HepG2 (cell line): ENCODE data around the gene MED15. TPM values are rescaled to one million over a fixed set of nuclear protein-coding genes. Genes with fewer than 3 reads are reported as not detected.

Experiments
- ATAC-seq: fragments of 200-7000 bp; cut with Tn5 transposase; 3 replicates; pipeline ENCODE4 v1.9.1; 2020; ENCODE audit warnings: mild to moderate bottlenecking, moderate library complexity
- BruUV-seq: library from RNA; stranded (reverse); fragments of 400-500 nt; replicated peaks from 2 replicates; lab custom pipeline; 2021; lab: Mats Ljungman, UMichigan
- CTCF ChIA-PET: fragments of 300-600 bp; formaldehyde crosslinking; extraction: SDS; loops from one replicate; lab custom pipeline; 2021; ENCODE audit warnings: low total read pairs, inconsistent platforms, low intra/inter-chr PET ratio; lab: Yijun Ruan, JAX
- POLR2A ChIA-PET: fragments of 350-600 bp; sonication (Branson Sonifier 250); formaldehyde crosslinking; loops from one replicate; lab custom pipeline; 2020; ENCODE audit warnings: antibody characterized with exemption, inconsistent platforms; lab: Yijun Ruan, JAX
- DNase-seq: peaks from one replicate; pipeline ENCODE4 v3.0.0-alpha.2; 2015; ENCODE audit warnings: low spot score
- FAIRE-seq: peaks from 3 replicates; lab custom pipeline; 2011; peaks lifted over from hg19 to GRCh38; lab: Jason Lieb, UNC
- H2AFZ ChIP-seq: one replicate; pipeline ENCODE4 v1.6.1; 2011; ENCODE audit warnings: low read length, inconsistent platforms
- H3K27ac ChIP-seq: fragments of 300-600 bp; 3 replicates; pipeline ENCODE4 v1.8.0; 2011; ENCODE audit warnings: mixed run types, mild to moderate bottlenecking, mixed read lengths, low read length, inconsistent platforms; ENCODE audit not compliant: insufficient read depth; ENCODE audit errors: extremely low read length
- H3K27me3 ChIP-seq, 2 experiments: fragments of 200-600 bp in 1 of 2; 2 replicates in 1 of 2; 3 replicates in 1 of 2; pipeline versions ENCODE4 v1.6.0 to v1.8.0; 2011; ENCODE audit warnings: low read length in 2 of 2, mild to moderate bottlenecking in 2 of 2, moderate library complexity in 2 of 2, inconsistent platforms in 1 of 2; ENCODE audit not compliant: insufficient read depth in 2 of 2, control insufficient read depth in 1 of 2
- H3K36me3 ChIP-seq, 2 experiments: fragments of 200-600 bp in 1 of 2; replicated peaks in 1 of 2; 2 replicates in 1 of 2; 3 replicates in 1 of 2; pipeline versions ENCODE4 v1.5.1 to v1.8.0; 2011; ENCODE audit warnings: low read length in 2 of 2, inconsistent platforms in 1 of 2; ENCODE audit not compliant: insufficient read depth in 2 of 2, control insufficient read depth in 1 of 2
- H3K4me1 ChIP-seq: 2 replicates; pipeline ENCODE4 v1.5.1; 2012; ENCODE audit warnings: low read length, inconsistent platforms; ENCODE audit not compliant: insufficient read depth
- H3K4me2 ChIP-seq: 2 replicates; pipeline ENCODE4 v1.6.0; 2011; ENCODE audit warnings: low read depth, low read length, inconsistent platforms
- H3K4me3 ChIP-seq, 3 experiments: fragments of 200-600 bp in 1 of 3; sonication (generic), shearing (Covaris generic) in 1 of 3; replicated peaks in 1 of 3; 2 replicates each; pipeline ENCODE4 v1.5.1; 2011 to 2016; ENCODE audit warnings: low read length in 3 of 3, inconsistent platforms in 2 of 3, low read depth in 2 of 3, mild to moderate bottlenecking in 2 of 3, control low read depth in 1 of 3, mixed read lengths in 1 of 3; ENCODE audit not compliant: insufficient read depth in 1 of 3
- H3K79me2 ChIP-seq: one replicate; pipeline ENCODE4 v1.6.1; 2011; ENCODE audit warnings: low read length, inconsistent platforms; ENCODE audit not compliant: insufficient read depth
- H3K9ac ChIP-seq: 2 replicates; pipeline ENCODE4 v1.6.0; 2011; ENCODE audit warnings: mild to moderate bottlenecking, low read depth, low read length, inconsistent platforms; ENCODE audit not compliant: insufficient read depth
- H3K9me3 ChIP-seq: 2 replicates; pipeline ENCODE4 v1.5.1; 2012; ENCODE audit warnings: mild to moderate bottlenecking, low read length
- H4K20me1 ChIP-seq: 2 replicates; pipeline ENCODE4 v1.6.0; 2011; ENCODE audit warnings: inconsistent platforms, mild to moderate bottlenecking, low read length, moderate library complexity; ENCODE audit not compliant: insufficient read depth
- CC2D1A ChIP-seq: sonication (generic); formaldehyde crosslinking; IDR thresholded peaks from 2 replicates; pipeline ENCODE4 v1.8.1; 2023; ENCODE audit warnings: mild to moderate bottlenecking, missing genetic modification reagents
- IKZF5 ChIP-seq: IDR thresholded peaks from 2 replicates; pipeline ENCODE4 v1.6.1; 2018; ENCODE audit warnings: missing genetic modification reagents, mild to moderate bottlenecking, missing compliant biosample characterization
- MAFF ChIP-seq: IDR thresholded peaks from 2 replicates; pipeline ENCODE4 v1.6.1; 2011; ENCODE audit warnings: low read depth, low read length, improper control_type of control experiment
- MAFK ChIP-seq, 2 experiments: IDR thresholded peaks in 1 of 2; conservative IDR thresholded peaks in 1 of 2; 2 replicates each; pipeline ENCODE4 v1.6.1; 2011; ENCODE audit warnings: improper control_type of control experiment in 2 of 2, low read length in 2 of 2
- NR1H2 ChIP-seq: sonication (generic); formaldehyde crosslinking; IDR thresholded peaks from 2 replicates; pipeline ENCODE4 v1.8.1; 2022; ENCODE audit warnings: low read depth, missing genetic modification reagents, borderline replicate concordance
- PCBP1 ChIP-seq: fragments of 200-400 bp; formaldehyde crosslinking; IDR thresholded peaks from 2 replicates; pipeline ENCODE4 v1.6.1; 2017; ENCODE audit warnings: mild to moderate bottlenecking, low read depth, low read length, borderline replicate concordance
- RBM22 ChIP-seq: fragments of 200-400 bp; formaldehyde crosslinking; optimal IDR thresholded peaks from 2 replicates; pipeline ENCODE3; 2017; ENCODE audit warnings: mild to moderate bottlenecking, low read length, moderate library complexity
- ZNF121 ChIP-seq: sonication (generic); formaldehyde crosslinking; IDR thresholded peaks from 2 replicates; pipeline ENCODE4 v1.5.0; 2020; ENCODE audit warnings: mild to moderate bottlenecking, missing genetic modification reagents
- ZNF343 ChIP-seq: sonication (generic); formaldehyde crosslinking; IDR thresholded peaks from 2 replicates; pipeline ENCODE4 v1.4.0; 2020; ENCODE audit warnings: mild to moderate bottlenecking, missing genetic modification reagents
- ZNF749 ChIP-seq: sonication (generic); formaldehyde crosslinking; IDR thresholded peaks from 2 replicates; pipeline ENCODE4 v1.8.0; 2022; ENCODE audit warnings: mild to moderate bottlenecking, missing genetic modification reagents, moderate library complexity, borderline replicate concordance
- ZNF775 ChIP-seq: sonication (generic); formaldehyde crosslinking; IDR thresholded peaks from 2 replicates; pipeline ENCODE4 v1.4.0; 2020; ENCODE audit warnings: missing genetic modification reagents, mild to moderate bottlenecking, moderate library complexity, borderline replicate concordance
- WGBS: methylation state at CpG from one replicate; pipeline ENCODE4 v1.1.6; 2017; ENCODE audit warnings: low lambda C conversion rate; 5-methylcytosine and 5-hydroxymethylcytosine counted together
- in situ Hi-C: cut with HindIII; loops from 2 replicates; pipeline ENCODE4 v1.10.0; 2017; ENCODE audit warnings: low pct_unique_long_range_greater_than_20kb; ENCODE audit not compliant: extremely low pct_ligation_motif_present
- intact Hi-C: fragments of 100-400 bp; cut with micrococcal nuclease; formaldehyde crosslinking; loops from one replicate; pipeline ENCODE4 v1.10.0; 2022; ENCODE audit not compliant: unreplicated experiment
- polyA plus RNA-seq, 8 experiments: library from polyadenylated mRNA; depleted of rRNA in 3 of 8; stranded (reverse) in 7 of 8; unstranded in 1 of 8; fragments of >200 nt; fragmentation: Illumina TruSeq in 4 of 8; extraction: Trizol in 4 of 8; gene quantifications; 2 replicates each; pipeline versions ENCODE4 v1.2.1 to v1.2.3, GENCODE V29; 2011 to 2016; ENCODE audit warnings: low read depth in 4 of 8, missing spikeins in 1 of 8, mixed read lengths in 1 of 8; ENCODE audit not compliant: insufficient read depth in 1 of 8
- total RNA-seq, 5 experiments: library from RNA; depleted of rRNA; stranded (reverse); fragments of >200 nt; fragmentation: Illumina TruSeq; extraction: Trizol; gene quantifications; 2 replicates each; pipeline ENCODE4 v1.2.3, GENCODE V29; 2016; ENCODE audit warnings: low read depth in 1 of 5
- TF ChIP-seq, protein P1 (sequence below): sonication (generic); formaldehyde crosslinking; IDR thresholded peaks from 2 replicates; pipeline ENCODE4 v1.8.0; 2023; ENCODE audit warnings: mild to moderate bottlenecking, missing genetic modification reagents
- TF ChIP-seq, protein P2 (sequence below): IDR thresholded peaks from 2 replicates; pipeline ENCODE4 v1.6.1; 2016; ENCODE audit warnings: low read depth, borderline replicate concordance

Gene MED15
- total and polyA plus RNA-seq, 2 of the 13 experiments (the other 11 are each of a cell fraction or from before 2014, with no cell fraction given), result 14.3 to 27.0 TPM

DNA sequence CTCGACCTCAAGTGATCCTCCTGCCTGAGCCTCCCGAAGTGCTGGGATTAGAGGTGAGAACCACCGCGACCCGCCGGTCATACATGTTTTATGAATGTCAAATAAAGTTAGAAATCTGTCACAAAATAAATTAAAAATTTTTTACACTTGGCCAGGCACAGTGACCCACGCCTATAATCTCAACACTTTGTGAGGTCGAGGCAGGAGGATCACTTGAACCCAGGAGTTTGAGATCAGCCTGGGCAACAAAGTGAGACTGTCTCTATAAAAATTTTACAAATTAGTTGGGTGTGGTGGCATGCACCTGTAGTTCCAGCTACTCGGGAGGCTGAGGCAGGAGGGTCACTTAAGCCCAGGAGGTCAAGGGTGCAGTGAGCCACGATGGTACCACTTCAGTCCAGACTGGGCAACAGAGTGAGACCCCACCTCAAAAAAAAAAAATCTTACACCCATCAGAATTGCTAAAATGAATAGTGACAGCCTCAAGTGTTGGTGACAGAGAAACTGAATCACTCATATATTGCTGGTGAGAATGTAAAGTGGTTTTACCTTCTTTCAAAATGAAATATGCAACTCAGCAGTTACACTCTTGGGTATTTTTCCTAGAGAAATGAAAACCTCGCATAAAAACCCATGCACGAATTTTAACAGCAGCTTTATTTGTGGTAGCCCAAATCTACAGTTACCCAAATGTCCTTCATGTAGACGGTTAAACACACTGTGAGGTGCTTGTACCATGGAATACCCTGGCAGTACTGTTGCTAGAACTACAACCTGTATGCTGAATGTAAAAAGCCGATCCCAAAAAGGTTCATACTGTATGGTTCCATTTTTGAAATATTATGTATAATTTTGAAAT lies 55.4 kb downstream of the MED15 start:
- Histone ChIP-seq H3K4me3 (no peak overlapping the region), H3K79me2 (no peaks in the 10 kb centered on the region), H3K9me3 (no peaks in the 10 kb centered on the region), H3K27me3 (no peaks in the 10 kb centered on the region), H4K20me1 (no peaks in the 10 kb centered on the region), H2AFZ (no peak overlapping the region), H3K4me1 (no peaks in the 10 kb centered on the region), H3K36me3 (peaks cover 39 to 83% of the 10 kb centered on the region in 2 experiments), H3K4me2 (no peak overlapping the region), H3K27ac (no peak overlapping the region), H3K9ac (no peak overlapping the region)
- no peak for FAIRE-seq
- in situ Hi-C loops, result no loop called here
- peak; percentile 48; the same call in 1 of the 2 replicates for TF ChIP-seq MAFF
- TF ChIP-seq RBM22, result no peak
- peak; percentile 26 to 43; a peak in 3 of 4 replicates for TF ChIP-seq MAFK (conservative IDR thresholded peaks at IDR 0.05 in 1 of 2, IDR thresholded peaks at IDR 0.05 in 1 of 2; ENCODE audit: low read length in 2 of 2)
- TF ChIP-seq ZNF121, result 0 out of 2 replicates have a peak, but pooled peaks have one; percentile 22
- TF ChIP-seq IKZF5, result no peak
- BruUV-seq, result no TSS peak
- CTCF ChIA-PET, result interaction anchor here (1.9 kb wide), 1 partner anchor 10 kb away, joined by 7 read pairs; no protein-coding TSS in a partner anchor
- POLR2A ChIA-PET, result no interaction called here
- intact Hi-C loops, result no loop called here
- 97% methylated on average over 14 of the region's 14 CpGs for WGBS
- DNase-seq, result no peak
- ATAC-seq, result no peak

DNA sequence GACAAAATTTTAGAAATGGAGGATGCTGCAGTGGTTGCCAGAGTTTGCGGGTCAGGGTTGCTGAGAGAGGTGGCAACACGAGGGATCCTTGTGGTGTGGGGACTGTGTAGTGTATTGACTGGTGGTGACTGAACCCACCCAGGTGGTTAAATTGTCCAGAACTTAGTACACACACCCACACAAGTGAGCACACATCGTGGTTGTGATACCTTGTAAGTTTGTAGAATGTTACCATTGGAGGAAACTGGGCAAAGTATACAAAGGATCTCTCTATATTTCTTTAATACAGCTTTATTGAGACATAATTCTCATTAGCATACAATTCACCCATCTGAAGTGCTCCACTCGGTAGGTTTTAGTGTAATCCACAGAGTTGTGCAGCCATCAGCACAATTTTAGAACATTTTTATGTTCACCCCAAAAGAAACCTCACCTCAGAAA lies 56.1 kb downstream of the MED15 start:
- H3K9me3 ChIP-seq, result no peaks in the 10 kb centered on the region
- ATAC-seq (no peak), DNase-seq (no peak), FAIRE-seq (no peak)
- TF ChIP-seq ZNF775 (CRISPR knock-in tag) (no peak), ZNF343 (CRISPR knock-in tag) (no peak), ZNF749 (CRISPR knock-in tag) (no peak), NR1H2 (CRISPR knock-in tag) (no peak), CC2D1A (no peak), PCBP1 (no peak)
- TF ChIP-seq, protein P1, sequence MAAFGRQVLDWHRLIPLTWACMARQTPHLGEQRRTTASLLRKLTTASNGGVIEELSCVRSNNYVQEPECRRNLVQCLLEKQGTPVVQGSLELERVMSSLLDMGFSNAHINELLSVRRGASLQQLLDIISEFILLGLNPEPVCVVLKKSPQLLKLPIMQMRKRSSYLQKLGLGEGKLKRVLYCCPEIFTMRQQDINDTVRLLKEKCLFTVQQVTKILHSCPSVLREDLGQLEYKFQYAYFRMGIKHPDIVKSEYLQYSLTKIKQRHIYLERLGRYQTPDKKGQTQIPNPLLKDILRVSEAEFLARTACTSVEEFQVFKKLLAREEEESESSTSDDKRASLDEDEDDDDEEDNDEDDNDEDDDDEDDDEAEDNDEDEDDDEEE, result no peak
- TF ChIP-seq, protein P2, sequence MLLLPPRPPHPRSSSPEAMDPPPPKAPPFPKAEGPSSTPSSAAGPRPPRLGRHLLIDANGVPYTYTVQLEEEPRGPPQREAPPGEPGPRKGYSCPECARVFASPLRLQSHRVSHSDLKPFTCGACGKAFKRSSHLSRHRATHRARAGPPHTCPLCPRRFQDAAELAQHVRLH (CRISPR knock-in tag), result no peak
- BruUV-seq, result no TSS peak
- ChIA-PET POLR2A (no interaction called here), CTCF (interaction anchor here (1.3 to 1.9 kb wide), 4 partner anchors 10 to 134 kb away, joined by 4 to 19 read pairs (median 6); no protein-coding TSS in a partner anchor)
- 95% methylated on average over 4 of the region's 4 CpGs for WGBS
- no peaks in the 10 kb centered on the region for H3K27me3 ChIP-seq
- no peak overlapping the region for H3K27ac ChIP-seq
- no peak overlapping the region for H3K4me2 ChIP-seq
- H3K36me3 ChIP-seq, result peaks cover 43 to 83% of the 10 kb centered on the region in 2 experiments
- intact Hi-C loops, result no loop called here
- H3K79me2 ChIP-seq, result no peaks in the 10 kb centered on the region
- in situ Hi-C loops, result no loop called here
- H3K4me1 ChIP-seq, result no peaks in the 10 kb centered on the region
- no peak overlapping the region for H3K9ac ChIP-seq
- H2AFZ ChIP-seq, result no peak overlapping the region
- no peak overlapping the region for H3K4me3 ChIP-seq
- no peaks in the 10 kb centered on the region for H4K20me1 ChIP-seq
